Neural progenitor cell (in vitro differentiated cells): ENCODE measurements around the gene CLDN16. TPM values are rescaled to one million over a fixed set of nuclear protein-coding genes. Genes with fewer than 3 reads are reported as not detected.

Experiments
- DNase-seq: peaks from one replicate; pipeline ENCODE4 v3.0.0-alpha.2; 2016; ENCODE audit warnings: low spot score
- H2AFZ ChIP-seq: fragments of 200-600 bp; sonication (generic); replicated peaks from 2 replicates; pipeline ENCODE4 v1.6.1; 2016; ENCODE audit warnings: antibody characterized with exemption
- H3F3A ChIP-seq: fragments of 200-600 bp; sonication (generic); 2 replicates; pipeline ENCODE4 v1.6.1; 2016; ENCODE audit warnings: antibody characterized with exemption, low read depth
- H3K27ac ChIP-seq: fragments of 200-600 bp; sonication (generic); 2 replicates; pipeline ENCODE4 v1.5.1; 2016; ENCODE audit warnings: mild to moderate bottlenecking
- H3K27me3 ChIP-seq: fragments of 200-600 bp; sonication (generic); 2 replicates; pipeline ENCODE4 v1.6.1; 2016; ENCODE audit warnings: mild to moderate bottlenecking, moderate library complexity
- H3K36me3 ChIP-seq: fragments of 200-600 bp; sonication (generic); 2 replicates; pipeline ENCODE4 v1.5.1; 2016
- H3K4me1 ChIP-seq: fragments of 200-600 bp; sonication (generic); 2 replicates; pipeline ENCODE4 v1.6.1; 2016; ENCODE audit warnings: mixed run types
- H3K4me2 ChIP-seq: fragments of 200-600 bp; sonication (generic); 2 replicates; pipeline ENCODE4 v1.6.1; 2016
- H3K4me3 ChIP-seq: fragments of 200-600 bp; sonication (generic); 2 replicates; pipeline ENCODE4 v1.5.1; 2016
- H3K79me2 ChIP-seq: fragments of 200-600 bp; sonication (generic); 2 replicates; pipeline ENCODE4 v1.6.1; 2016; ENCODE audit warnings: low read depth
- H3K9ac ChIP-seq: fragments of 200-600 bp; sonication (generic); 2 replicates; pipeline ENCODE4 v1.6.1; 2016
- H3K9me3 ChIP-seq: fragments of 200-600 bp; sonication (generic); 2 replicates; pipeline ENCODE4 v1.5.1; 2016; ENCODE audit warnings: low read depth
- H4K20me1 ChIP-seq: fragments of 200-600 bp; sonication (generic); 2 replicates; pipeline ENCODE4 v1.6.1; 2016; ENCODE audit warnings: low read depth
- H3K27ac Mint-ChIP-seq: 3 replicates; pipeline ENCODE4 v1.8.0; 2021; ENCODE audit warnings: mixed read lengths
- H3K27me3 Mint-ChIP-seq: 2 replicates; pipeline ENCODE4 v1.8.0; 2022; ENCODE audit warnings: low read depth, mild to moderate bottlenecking, inconsistent platforms, moderate library complexity, mixed read lengths; ENCODE audit not compliant: insufficient read depth
- H3K36me3 Mint-ChIP-seq: 3 replicates; pipeline ENCODE4 v1.8.0; 2021; ENCODE audit warnings: mixed read lengths
- H3K4me1 Mint-ChIP-seq: 3 replicates; pipeline ENCODE4 v1.8.0; 2021; ENCODE audit warnings: mixed read lengths
- H3K4me3 Mint-ChIP-seq: 3 replicates; pipeline ENCODE4 v1.8.0; 2021; ENCODE audit warnings: mild to moderate bottlenecking, moderate library complexity, mixed read lengths
- H3K9me3 Mint-ChIP-seq: 3 replicates; pipeline ENCODE4 v1.8.0; 2020; ENCODE audit warnings: mixed read lengths
- CTCF ChIP-seq: fragments of 200-600 bp; sonication (generic); IDR thresholded peaks from 2 replicates; pipeline ENCODE4 v1.5.1; 2017; ENCODE audit warnings: antibody characterized with exemption, mild to moderate bottlenecking
- EZH2 ChIP-seq: fragments of 200-600 bp; sonication (generic); IDR thresholded peaks from 2 replicates; pipeline ENCODE4 v1.6.1; 2017; ENCODE audit warnings: antibody characterized with exemption, mild to moderate bottlenecking, moderate library complexity
- EZH2phosphoT487 ChIP-seq: fragments of 200-600 bp; sonication (generic); IDR thresholded peaks from 2 replicates; pipeline ENCODE4 v1.6.1; 2017; ENCODE audit warnings: antibody characterized with exemption
- total RNA-seq: library from RNA; depleted of rRNA; stranded (reverse); fragments of >200 nt; gene quantifications from 2 replicates; pipeline ENCODE4 v1.2.3, GENCODE V29; 2015; ENCODE audit warnings: low replicate concordance

The CLDN16 gene
- total RNA-seq, 1 donor from 2014 or later: not detected

DNA sequence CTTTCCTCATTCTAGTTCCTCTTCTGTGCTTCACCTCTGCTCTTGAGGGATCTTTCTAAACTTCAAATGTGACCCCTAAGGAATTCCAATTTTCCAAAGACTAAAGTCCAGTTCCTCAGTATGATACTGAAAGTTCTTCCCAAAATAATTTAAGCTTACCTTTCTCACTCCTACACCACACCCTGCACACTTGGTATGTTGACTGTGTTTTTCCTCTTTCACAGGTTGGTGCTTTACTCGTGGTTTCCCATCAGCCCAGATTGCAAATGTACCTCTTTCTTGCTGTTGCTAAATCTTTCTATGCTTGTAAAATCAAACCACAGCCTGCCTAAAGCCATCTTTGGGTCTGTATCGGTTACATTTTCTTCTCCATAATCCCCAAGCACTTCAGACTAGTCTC, 30.5 kb upstream of the CLDN16 start:
- no peak for DNase-seq
- no peak overlapping the region for H3K27ac ChIP-seq
- TF ChIP-seq EZH2phosphoT487 (no peak), CTCF (no peak), EZH2 (no peak)
- no peak overlapping the region for H2AFZ ChIP-seq
- H3F3A ChIP-seq: no peaks in the 10 kb centered on the region
- Mint-ChIP-seq H3K4me1 (peaks cover 4% of the 10 kb centered on the region), H3K27ac (no peak overlapping the region), H3K4me3 (no peak overlapping the region), H3K36me3 (no peaks in the 10 kb centered on the region), H3K9me3 (peaks cover 2% of the 10 kb centered on the region), H3K27me3 (no peaks in the 10 kb centered on the region)
- H3K27me3 ChIP-seq: no peaks in the 10 kb centered on the region
- no peaks in the 10 kb centered on the region for H3K79me2 ChIP-seq
- H3K4me1 ChIP-seq: peaks cover 5% of the 10 kb centered on the region
- no peak overlapping the region for H3K9ac ChIP-seq
- no peak overlapping the region for H3K4me2 ChIP-seq
- no peaks in the 10 kb centered on the region for H3K36me3 ChIP-seq
- H4K20me1 ChIP-seq: no peaks in the 10 kb centered on the region
- H3K9me3 ChIP-seq: no peaks in the 10 kb centered on the region
- H3K4me3 ChIP-seq: no peak overlapping the region

DNA sequence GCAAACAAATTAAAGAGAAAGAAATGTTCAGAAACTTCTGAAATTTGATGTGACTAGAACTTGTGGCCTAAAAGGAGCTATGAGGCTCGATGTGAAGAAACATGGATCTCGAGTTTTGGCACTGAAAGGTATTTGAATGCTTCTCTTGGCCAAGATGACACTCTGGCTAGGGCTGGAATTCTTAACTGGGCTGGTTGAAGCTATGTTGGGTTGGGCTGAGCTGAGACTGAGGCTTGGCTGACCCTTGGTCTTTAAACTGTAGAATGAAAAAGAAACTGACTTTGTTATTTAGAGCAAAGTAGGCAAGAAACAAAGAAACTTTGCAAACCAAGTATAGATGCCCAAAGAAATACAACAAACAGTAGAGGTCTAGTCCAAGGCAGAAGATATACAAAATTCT, 28.1 kb upstream of the CLDN16 start:
- no peaks in the 10 kb centered on the region for H3K36me3 Mint-ChIP-seq
- no peaks in the 10 kb centered on the region for H3K27me3 Mint-ChIP-seq
- no peak overlapping the region for H3K4me3 ChIP-seq
- H3K9me3 ChIP-seq: no peaks in the 10 kb centered on the region
- H3K79me2 ChIP-seq: no peaks in the 10 kb centered on the region
- TF ChIP-seq CTCF (no peak), EZH2 (no peak), EZH2phosphoT487 (no peak)
- H3K4me1 ChIP-seq: peaks cover 8% of the 10 kb centered on the region
- H4K20me1 ChIP-seq: no peaks in the 10 kb centered on the region
- H3F3A ChIP-seq: no peaks in the 10 kb centered on the region
- H3K27me3 ChIP-seq: no peaks in the 10 kb centered on the region
- H3K27ac ChIP-seq: no peak overlapping the region
- no peaks in the 10 kb centered on the region for H3K36me3 ChIP-seq
- H3K27ac Mint-ChIP-seq: no peak overlapping the region
- DNase-seq: peak; percentile 8
- H3K4me1 Mint-ChIP-seq: peaks cover 5% of the 10 kb centered on the region
- H3K4me2 ChIP-seq: no peak overlapping the region
- H3K4me3 Mint-ChIP-seq: no peak overlapping the region
- H2AFZ ChIP-seq: no peak overlapping the region
- H3K9me3 Mint-ChIP-seq: peaks cover 2% of the 10 kb centered on the region
- H3K9ac ChIP-seq: no peak overlapping the region

GRCh38 chr3:190360228-190360627, 27.7 kb upstream of the CLDN16 start:
- no peaks in the 10 kb centered on the region for H4K20me1 ChIP-seq
- no peak overlapping the region for H3K27ac ChIP-seq
- H3K9me3 Mint-ChIP-seq: peaks cover 2% of the 10 kb centered on the region
- H3K79me2 ChIP-seq: no peaks in the 10 kb centered on the region
- no peak overlapping the region for H3K4me2 ChIP-seq
- H3F3A ChIP-seq: no peaks in the 10 kb centered on the region
- no peak overlapping the region for H3K4me3 Mint-ChIP-seq
- no peaks in the 10 kb centered on the region for H3K27me3 ChIP-seq
- no peak for DNase-seq
- H3K27me3 Mint-ChIP-seq: no peaks in the 10 kb centered on the region
- H3K4me1 Mint-ChIP-seq: peaks cover 5% of the 10 kb centered on the region
- H3K9me3 ChIP-seq: no peaks in the 10 kb centered on the region
- H3K9ac ChIP-seq: no peak overlapping the region
- TF ChIP-seq CTCF (no peak), EZH2phosphoT487 (no peak), EZH2 (no peak)
- no peak overlapping the region for H3K27ac Mint-ChIP-seq
- peaks cover 8% of the 10 kb centered on the region for H3K4me1 ChIP-seq
- no peak overlapping the region for H2AFZ ChIP-seq
- no peaks in the 10 kb centered on the region for H3K36me3 ChIP-seq
- no peaks in the 10 kb centered on the region for H3K36me3 Mint-ChIP-seq
- H3K4me3 ChIP-seq: no peak overlapping the region
